GM18861 (cell line): ENCODE data around the gene KCNN1.
A peak's percentile ranks its signal among the peaks of the same experiment; 100 is the strongest.
"Not testable (repeated sequence)": the region's sequence is repeated elsewhere in the genome, so short reads cannot be mapped to it uniquely, and the experiment has no call there.

Experiments used
- ATAC-seq: cut with Tn5 transposase; IDR thresholded peaks from one replicate; pipeline ENCODE4 v1.9.1; 2021; ENCODE audit not compliant: unreplicated experiment

Gene KCNN1

DNA sequence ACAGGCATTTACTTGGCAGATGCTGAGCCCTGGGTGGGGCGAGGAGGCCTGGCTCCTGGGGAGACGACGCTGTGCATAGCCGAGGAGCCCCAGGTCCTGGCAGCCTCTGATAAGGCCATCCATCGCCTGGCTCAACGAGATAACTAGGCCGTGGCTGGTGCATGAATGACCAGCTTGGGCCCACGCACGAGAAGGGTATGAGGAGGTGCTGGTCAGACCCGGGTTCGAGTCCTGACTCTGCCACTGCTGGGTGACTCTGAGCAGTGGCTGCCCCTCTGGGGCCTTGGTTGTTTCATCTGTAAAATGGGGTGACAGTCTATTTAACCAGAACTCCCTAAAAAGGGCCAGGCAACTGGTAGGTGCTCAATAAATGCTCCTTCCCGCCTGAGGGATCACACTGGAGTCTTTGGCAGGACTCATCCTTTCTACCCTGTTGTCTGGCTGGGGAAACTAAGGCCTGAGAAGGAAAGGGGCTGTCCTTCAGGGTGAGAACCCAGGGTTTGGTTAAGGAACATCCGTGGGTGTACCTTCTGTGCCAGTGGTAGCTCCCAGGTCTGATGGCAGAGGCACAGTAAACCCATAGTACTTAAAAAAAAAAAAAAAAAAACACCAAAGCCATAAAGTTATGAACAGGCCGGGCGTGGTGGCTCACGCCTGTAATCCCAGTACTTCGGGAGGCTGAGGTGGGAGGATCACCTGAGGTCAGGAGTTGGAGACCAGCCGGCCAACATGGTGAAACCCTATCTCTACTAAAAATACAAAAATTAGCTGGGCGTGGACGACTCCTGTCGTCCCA is 33.0 kb downstream of the KCNN1 start:
- ATAC-seq = no peak

GRCh38 chr19:18000480-18000914 is 33.6 kb downstream of the KCNN1 start:
- ATAC-seq = no peak

DNA sequence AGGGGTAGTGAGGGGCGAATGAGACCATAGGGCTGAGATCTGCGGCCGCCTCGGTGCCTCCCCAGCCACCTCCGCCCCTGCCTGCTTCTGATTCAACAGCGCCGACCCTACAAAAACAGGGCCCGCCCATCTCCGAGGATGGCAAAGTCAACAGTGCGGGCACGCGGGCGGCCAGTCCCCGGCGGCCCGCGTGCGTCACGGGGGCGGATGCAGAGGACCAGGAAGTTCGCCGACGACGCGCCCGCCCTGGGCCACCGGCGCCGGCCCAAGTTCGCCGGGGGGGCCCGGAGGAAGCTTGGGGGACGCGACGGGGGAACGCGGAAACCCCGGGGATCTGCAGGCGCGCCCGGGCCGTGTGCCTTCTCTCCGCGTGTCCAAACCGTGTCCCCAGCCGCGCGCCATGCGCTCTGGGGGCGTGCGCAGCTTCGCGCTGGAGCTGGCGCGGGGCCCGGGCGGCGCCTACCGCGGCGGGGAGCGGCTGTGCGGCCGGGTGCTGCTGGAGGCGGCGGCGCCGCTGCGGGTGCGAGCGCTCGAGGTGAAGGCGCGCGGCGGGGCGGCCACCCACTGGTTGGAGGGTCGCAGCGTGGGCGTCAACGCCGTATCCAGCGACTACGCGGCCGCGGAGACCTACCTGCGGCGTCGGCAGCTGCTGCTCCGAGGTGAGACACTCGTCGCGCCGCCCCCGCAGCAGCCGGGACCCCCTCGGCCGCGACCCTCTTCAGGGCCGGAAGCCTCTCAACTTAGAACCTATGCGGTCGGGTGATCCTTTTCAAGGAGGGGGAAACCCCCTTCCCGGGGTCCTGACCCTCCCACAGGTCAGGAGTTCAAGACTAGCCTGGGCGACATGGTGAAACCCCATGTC is 34.2 kb downstream of the KCNN1 start:
- peak; percentile 54 for ATAC-seq

GRCh38 chr19:18001777-18002345 is 35.0 kb downstream of the KCNN1 start:
- no peak for ATAC-seq

- ATAC-seq = no peak
These were observed 35.5 kb downstream of the KCNN1 start for GRCh38 chr19:18002347-18002850.

- ATAC-seq = not testable (repeated sequence)
These were observed 38.8 kb downstream of the KCNN1 start for GRCh38 chr19:18005750-18006149.

DNA sequence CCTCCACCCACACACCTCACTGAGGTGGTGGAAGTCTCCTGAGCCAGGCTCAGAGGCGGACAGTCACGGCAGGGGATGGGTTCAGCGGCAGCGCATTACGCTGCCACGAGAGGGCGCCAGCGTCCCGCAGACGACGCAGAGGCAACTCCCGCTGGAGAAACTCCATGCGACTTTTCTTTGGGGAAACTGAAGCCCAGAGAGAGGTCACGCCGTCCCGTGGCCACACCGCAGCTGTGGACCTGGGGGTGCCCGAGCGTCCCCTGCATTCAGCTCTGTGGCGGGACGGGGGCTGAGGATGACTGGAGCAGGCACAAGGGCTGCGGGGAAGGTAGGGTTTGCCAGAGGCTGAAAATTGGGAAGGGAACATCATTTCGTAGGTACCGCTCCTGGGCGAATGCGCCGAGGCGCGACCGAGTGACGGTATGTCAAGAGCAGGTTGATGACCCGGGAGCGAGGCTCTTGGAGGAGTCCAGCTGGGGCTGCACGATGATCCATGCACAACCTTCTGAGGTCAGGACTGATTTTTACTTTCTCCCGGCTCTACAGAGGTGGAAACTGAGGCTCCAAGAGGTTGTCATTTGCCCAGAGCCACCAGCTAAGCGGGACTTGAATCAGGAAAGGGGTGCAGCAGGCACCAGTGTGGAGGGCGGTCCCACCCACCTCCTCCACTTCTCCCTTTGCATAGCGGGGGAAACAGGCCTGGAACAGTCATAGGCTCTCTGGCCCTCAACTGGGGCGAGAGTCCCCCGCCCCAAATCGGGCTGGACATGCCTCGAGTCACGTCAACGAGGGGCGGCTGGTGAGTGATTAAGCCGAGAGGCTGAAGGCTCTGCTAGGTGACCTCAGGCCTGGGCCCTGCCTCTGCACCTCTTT is 40.4 kb downstream of the KCNN1 start:
- ATAC-seq = peak; percentile 68

- ATAC-seq = peak; percentile 34
These were observed 41.2 kb downstream of the KCNN1 start, which contains the start of gene ARRDC2 for GRCh38 chr19:18007917-18008673. Gene ARRDC2, plus strand, starts transcription at chr19:18008170. Its CDS starts 141 bp downstream, at chr19:18008311.

DNA sequence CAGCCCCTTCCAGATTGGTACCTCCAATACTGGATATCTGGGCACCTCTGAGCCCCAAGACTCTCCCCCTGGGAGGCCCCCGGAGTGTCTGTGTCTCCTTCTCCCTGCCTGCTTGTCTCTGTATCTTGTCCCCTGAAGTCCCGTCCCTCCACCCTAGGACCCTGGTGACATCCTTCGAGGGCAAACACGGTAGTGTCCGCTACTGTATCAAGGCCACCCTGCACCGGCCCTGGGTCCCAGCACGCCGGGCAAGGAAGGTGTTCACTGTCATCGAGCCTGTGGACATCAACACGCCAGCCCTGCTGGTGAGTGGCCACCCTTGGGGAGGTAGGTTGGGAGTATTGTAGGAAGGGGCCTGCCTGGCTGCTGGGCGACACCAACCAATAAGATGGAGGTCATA is 41.9 kb downstream of the KCNN1 start:
- ATAC-seq = no peak

GRCh38 chr19:18009412-18010066 is 42.6 kb downstream of the KCNN1 start:
- no peak for ATAC-seq

- ATAC-seq = no peak
These were observed 43.2 kb downstream of the KCNN1 start for GRCh38 chr19:18010149-18010548.

DNA sequence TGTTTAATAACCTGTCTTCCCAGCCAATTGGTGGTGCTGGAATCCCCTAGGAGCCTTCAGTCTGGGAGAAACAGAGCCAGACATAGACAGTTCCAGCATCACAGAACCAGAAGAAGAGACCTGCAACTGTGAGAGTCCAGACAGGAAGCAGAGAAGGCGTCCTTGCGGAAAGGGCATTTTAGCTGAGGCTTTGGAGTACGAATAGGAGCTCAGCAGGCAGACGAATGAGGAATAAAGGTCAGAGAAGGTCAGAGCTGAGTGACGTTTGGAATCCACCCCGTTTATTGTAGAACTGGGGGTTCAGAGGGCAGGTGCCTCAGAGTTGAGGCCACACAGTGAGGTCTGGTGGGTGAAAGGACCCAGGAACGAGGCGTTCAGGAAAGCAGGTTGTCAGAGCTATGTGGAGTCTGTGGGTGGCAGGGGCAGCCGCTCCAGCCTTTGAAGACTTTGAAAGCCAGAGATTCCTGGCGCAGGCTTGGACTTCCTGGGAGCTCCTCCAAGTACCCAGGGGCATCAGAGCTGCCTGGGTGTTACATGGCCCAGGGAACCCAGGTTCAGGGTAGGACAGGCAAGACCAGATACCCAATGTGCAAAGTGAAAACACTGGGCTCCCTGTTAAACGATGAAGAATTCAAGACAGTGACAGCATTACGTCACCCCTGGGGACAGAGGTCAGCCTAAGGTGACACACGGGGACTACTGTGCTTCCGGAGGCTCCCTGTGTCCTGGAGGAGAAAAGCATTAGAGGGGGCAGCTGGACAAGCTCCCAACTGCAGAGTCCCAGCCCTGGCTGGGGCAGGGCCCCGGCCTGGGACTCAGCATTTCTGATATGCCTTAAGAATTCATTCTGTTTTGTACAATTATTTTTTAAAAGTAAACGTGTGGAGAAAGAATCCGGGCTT is 46.6 kb downstream of the KCNN1 start:
- ATAC-seq = no peak

DNA sequence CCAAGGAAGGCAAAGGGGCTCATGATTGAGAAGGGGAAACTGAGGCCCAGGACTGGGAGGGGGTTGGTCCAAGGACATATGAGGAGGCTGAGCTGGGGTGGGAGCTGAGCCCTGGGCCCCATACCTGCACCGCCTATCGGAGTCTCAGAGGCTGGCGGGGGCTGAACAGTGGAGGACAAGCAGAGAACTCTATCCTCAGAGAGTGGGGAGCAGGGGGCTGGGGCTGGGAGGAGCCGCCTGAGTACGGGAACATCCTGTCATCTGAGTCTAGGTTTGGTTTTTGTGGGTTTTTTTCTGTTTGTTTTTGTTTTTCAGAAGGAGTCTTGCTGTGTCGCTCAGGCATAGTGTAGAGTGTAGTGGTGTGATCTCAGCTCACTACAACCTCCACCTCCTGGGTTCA is 47.3 kb downstream of the KCNN1 start:
- no peak for ATAC-seq

- no peak for ATAC-seq
These were observed 49.5 kb downstream of the KCNN1 start for GRCh38 chr19:18016209-18016910.

- ATAC-seq = no peak
These were observed 50.6 kb downstream of the KCNN1 start for GRCh38 chr19:18017275-18018083.

- ATAC-seq = no peak
These were observed 53.5 kb downstream of the KCNN1 start for GRCh38 chr19:18020212-18021085.
